ENCODE measurements around the gene RALY. TPM values are rescaled to one million over a fixed set of nuclear protein-coding genes. Genes with fewer than 3 reads are reported as not detected.

Gene RALY
- polyA plus RNA-seq, 2 of the 4 experiments (the other 2 are of a cell fraction) = 63.4 to 102 TPM

DNA sequence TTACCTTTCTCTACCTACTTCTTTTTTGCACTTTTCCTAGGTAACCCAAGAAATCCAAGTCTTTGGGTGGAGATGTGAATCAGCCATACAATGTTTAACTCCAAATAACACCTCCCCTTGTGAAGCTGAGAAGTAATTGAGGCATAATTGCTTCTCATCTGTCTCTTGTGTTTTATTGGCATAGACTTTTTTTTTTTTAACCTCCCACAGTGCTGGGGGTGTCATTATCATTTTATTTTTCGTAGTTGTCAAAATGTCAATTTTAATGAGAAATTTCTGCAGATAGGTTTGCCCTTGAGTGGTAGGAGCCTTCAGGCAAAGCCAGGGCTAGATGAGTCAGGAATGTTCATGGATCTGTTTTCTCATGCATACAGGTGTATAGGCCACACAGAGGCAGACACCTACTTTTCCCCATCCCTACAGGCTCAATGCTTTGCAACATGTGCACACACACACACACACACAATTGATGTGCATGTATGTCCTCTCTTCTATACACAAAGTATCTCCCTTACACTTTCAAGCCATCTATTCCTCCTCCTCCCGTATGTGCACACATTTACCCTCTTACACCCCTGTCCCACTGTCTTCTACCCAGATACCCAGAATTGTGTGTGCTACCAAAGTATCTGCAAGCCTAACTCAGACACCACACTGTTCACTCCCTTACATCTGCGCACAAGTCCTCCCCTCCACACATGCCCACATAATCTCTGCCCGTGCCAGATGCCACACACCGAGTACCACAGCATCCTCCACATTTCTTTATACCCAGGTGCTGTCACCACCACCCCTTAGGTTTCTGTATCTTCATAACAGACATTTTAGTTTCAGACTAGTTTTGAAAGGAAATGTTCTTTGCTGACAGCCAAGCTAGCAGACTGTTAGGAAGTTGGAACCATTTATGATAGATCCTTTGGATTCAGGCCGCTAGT, 22.0 kb downstream of the RALY start:
- ChIA-PET CTCF (interaction anchor here (1.1 kb wide), 1 partner anchor 22 kb away, joined by 4 read pairs; the partner anchor contains the start of gene RALY), POLR2A (no interaction called here)
- Histone ChIP-seq H3K4me3 (no peak overlapping the region), H3K27ac (no peak overlapping the region), H3K4me2 (no peak overlapping the region), H3K4me1 (peaks cover 20% of the 10 kb centered on the region), H3K9me3 (no peaks in the 10 kb centered on the region)
- WGBS (ENCODE audit: missing lambda C conversion rate) = 93% methylated on average over 6 of the region's 6 CpGs
- no peak for TF ChIP-seq EP300 (IDR thresholded peaks at IDR 0.05)
- TF ChIP-seq CHD2 (IDR thresholded peaks at IDR 0.05; ENCODE audit: low read length, partially characterized antibody) = no peak
- TF ChIP-seq MYC (IDR thresholded peaks at IDR 0.05; ENCODE audit: borderline replicate concordance, low read length) = no peak
- no peak for TF ChIP-seq RCOR1 (IDR thresholded peaks at IDR 0.05; ENCODE audit: low read depth, low read length)
- TF ChIP-seq RARB (CRISPR knock-in tag; IDR thresholded peaks at IDR 0.05) = no peak
- TF ChIP-seq, protein P1, sequence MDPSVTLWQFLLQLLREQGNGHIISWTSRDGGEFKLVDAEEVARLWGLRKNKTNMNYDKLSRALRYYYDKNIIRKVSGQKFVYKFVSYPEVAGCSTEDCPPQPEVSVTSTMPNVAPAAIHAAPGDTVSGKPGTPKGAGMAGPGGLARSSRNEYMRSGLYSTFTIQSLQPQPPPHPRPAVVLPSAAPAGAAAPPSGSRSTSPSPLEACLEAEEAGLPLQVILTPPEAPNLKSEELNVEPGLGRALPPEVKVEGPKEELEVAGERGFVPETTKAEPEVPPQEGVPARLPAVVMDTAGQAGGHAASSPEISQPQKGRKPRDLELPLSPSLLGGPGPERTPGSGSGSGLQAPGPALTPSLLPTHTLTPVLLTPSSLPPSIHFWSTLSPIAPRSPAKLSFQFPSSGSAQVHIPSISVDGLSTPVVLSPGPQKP (IDR thresholded peaks at IDR 0.05; ENCODE audit: low read depth, low read length) = no peak
- TF ChIP-seq, protein P2, sequence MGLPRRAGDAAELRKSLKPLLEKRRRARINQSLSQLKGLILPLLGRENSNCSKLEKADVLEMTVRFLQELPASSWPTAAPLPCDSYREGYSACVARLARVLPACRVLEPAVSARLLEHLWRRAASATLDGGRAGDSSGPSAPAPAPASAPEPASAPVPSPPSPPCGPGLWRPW (IDR thresholded peaks at IDR 0.05) = no peak
- no peak for TF ChIP-seq PHF8 (IDR thresholded peaks at IDR 0.05; ENCODE audit: borderline replicate concordance, low read depth)
- TF ChIP-seq ZNF302 (CRISPR knock-in tag; IDR thresholded peaks at IDR 0.05) = no peak
- TF ChIP-seq ZFP36 (IDR thresholded peaks at IDR 0.05; ENCODE audit: borderline replicate concordance, partially characterized antibody) = no peak
- TF ChIP-seq CBX8 (IDR thresholded peaks at IDR 0.05) = no peak
- no peak for TF ChIP-seq NPAS2 (CRISPR knock-in tag; IDR thresholded peaks at IDR 0.05; ENCODE audit: borderline replicate concordance)
- no peak for TF ChIP-seq CHD4 (IDR thresholded peaks at IDR 0.05; ENCODE audit: borderline replicate concordance)
- FAIRE-seq (no peak), DNase-seq (ENCODE audit: low read depth in 1 of 2, low spot score in 1 of 2) (no peak), ATAC-seq (no peak; a peak in 1 of 6 replicates)

DNA sequence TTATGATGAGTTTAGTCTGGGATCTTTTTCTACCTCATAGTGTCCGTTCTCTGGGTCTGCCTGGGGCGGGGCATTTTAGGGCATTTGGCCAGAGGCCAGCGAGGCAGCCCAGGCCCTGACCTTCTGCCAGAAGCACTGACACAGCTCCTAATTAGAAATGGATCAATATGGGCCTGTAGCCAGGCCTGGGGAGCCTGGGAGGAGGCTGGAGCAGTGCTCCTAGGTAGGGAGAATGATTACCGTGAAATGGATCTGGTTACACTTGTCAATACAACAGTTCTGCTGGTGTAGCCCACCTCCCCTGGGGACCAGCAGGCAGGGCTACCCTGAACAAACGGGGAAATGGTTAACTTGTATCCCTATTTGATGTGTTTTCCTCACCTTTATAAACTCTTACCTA, 23.0 kb downstream of the RALY start:
- no peak overlapping the region for H3K4me2 ChIP-seq
- ATAC-seq (no peak), DNase-seq (ENCODE audit: low read depth in 1 of 2, low spot score in 1 of 2) (no peak), FAIRE-seq (no peak)
- ChIA-PET POLR2A (no interaction called here), CTCF (no interaction called here)
- H3K4me1 ChIP-seq = peaks cover 20% of the 10 kb centered on the region
- H3K27ac ChIP-seq = no peak overlapping the region
- WGBS (ENCODE audit: missing lambda C conversion rate) = 81% methylated on average over 5 of the region's 5 CpGs
- H3K4me3 ChIP-seq = no peak overlapping the region
- TF ChIP-seq, protein P3, sequence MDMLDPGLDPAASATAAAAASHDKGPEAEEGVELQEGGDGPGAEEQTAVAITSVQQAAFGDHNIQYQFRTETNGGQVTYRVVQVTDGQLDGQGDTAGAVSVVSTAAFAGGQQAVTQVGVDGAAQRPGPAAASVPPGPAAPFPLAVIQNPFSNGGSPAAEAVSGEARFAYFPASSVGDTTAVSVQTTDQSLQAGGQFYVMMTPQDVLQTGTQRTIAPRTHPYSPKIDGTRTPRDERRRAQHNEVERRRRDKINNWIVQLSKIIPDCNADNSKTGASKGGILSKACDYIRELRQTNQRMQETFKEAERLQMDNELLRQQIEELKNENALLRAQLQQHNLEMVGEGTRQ (IDR thresholded peaks at IDR 0.05) = no peak
- no peak for TF ChIP-seq HOXB13 (CRISPR knock-in tag; IDR thresholded peaks at IDR 0.05; ENCODE audit: low read depth)
- TF ChIP-seq SREBF2 (IDR thresholded peaks at IDR 0.05) = no peak
- TF ChIP-seq NPAS2 (CRISPR knock-in tag; IDR thresholded peaks at IDR 0.05; ENCODE audit: borderline replicate concordance) = no peak
- TF ChIP-seq KDM1A (IDR thresholded peaks at IDR 0.05; ENCODE audit: low read depth) = no peak
- TF ChIP-seq ZSCAN20 (CRISPR knock-in tag; IDR thresholded peaks at IDR 0.05) = no peak
- no peak for TF ChIP-seq CBX2 (IDR thresholded peaks at IDR 0.05; ENCODE audit: borderline replicate concordance, low read depth)
- no peaks in the 10 kb centered on the region for H3K9me3 ChIP-seq

DNA sequence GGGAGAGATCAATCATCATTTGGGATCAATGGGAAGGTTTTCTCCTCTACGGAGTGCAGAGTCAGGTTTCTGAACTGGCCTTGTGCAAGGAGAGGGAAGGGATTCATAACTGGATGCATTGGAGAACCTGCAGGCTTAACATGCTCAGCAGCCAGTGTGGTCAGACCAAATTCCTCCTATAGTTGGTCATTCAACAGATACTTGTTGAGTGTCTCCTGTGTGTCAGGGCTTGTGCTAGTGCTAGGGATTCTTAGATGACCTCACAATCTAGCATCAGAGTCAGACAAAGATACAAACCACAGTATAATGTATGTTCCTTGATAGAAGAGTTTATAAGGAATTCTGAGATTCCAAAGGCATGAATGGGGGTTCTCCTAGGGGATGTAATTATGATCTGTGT, 23.9 kb downstream of the RALY start:
- no peak for DNase-seq (ENCODE audit: low read depth in 1 of 2, low spot score in 1 of 2)
- 92% methylated on average over 1 of the region's 1 CpG for WGBS (ENCODE audit: missing lambda C conversion rate)
- 0 out of 6 replicates have a peak, but pooled peaks of 1 of the 2 experiments have one; percentile 29 for ATAC-seq
- Histone ChIP-seq H3K27ac (no peak overlapping the region), H3K4me2 (no peak overlapping the region), H3K4me1 (peaks cover 20% of the 10 kb centered on the region), H3K4me3 (no peak overlapping the region), H3K9me3 (no peaks in the 10 kb centered on the region)
- ChIA-PET CTCF (no interaction called here), POLR2A (no interaction called here)
- no peak for FAIRE-seq
- TF ChIP-seq CBX8 (IDR thresholded peaks at IDR 0.05) = no peak
- TF ChIP-seq, protein P4, sequence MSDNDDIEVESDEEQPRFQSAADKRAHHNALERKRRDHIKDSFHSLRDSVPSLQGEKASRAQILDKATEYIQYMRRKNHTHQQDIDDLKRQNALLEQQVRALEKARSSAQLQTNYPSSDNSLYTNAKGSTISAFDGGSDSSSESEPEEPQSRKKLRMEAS (IDR thresholded peaks at IDR 0.05) = no peak
- no peak for TF ChIP-seq EHF (CRISPR knock-in tag; IDR thresholded peaks at IDR 0.05)
- no peak for TF ChIP-seq JUNB (IDR thresholded peaks at IDR 0.05)
- no peak for TF ChIP-seq ZFP36 (IDR thresholded peaks at IDR 0.05; ENCODE audit: borderline replicate concordance, partially characterized antibody)
- no peak for TF ChIP-seq TP53 (CRISPR knock-in tag; IDR thresholded peaks at IDR 0.05)
- TF ChIP-seq, protein P5, sequence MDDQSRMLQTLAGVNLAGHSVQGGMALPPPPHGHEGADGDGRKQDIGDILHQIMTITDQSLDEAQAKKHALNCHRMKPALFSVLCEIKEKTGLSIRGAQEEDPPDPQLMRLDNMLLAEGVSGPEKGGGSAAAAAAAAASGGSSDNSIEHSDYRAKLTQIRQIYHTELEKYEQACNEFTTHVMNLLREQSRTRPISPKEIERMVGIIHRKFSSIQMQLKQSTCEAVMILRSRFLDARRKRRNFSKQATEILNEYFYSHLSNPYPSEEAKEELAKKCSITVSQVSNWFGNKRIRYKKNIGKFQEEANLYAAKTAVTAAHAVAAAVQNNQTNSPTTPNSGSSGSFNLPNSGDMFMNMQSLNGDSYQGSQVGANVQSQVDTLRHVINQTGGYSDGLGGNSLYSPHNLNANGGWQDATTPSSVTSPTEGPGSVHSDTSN (IDR thresholded peaks at IDR 0.05) = no peak
- TF ChIP-seq, protein P6, sequence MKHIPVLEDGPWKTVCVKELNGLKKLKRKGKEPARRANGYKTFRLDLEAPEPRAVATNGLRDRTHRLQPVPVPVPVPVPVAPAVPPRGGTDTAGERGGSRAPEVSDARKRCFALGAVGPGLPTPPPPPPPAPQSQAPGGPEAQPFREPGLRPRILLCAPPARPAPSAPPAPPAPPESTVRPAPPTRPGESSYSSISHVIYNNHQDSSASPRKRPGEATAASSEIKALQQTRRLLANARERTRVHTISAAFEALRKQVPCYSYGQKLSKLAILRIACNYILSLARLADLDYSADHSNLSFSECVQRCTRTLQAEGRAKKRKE (CRISPR knock-in tag; IDR thresholded peaks at IDR 0.05; ENCODE audit: low read depth) = no peak
- no peak for TF ChIP-seq HDAC2 (IDR thresholded peaks at IDR 0.05)
- no peak for TF ChIP-seq SMC3 (IDR thresholded peaks at IDR 0.05)
- TF ChIP-seq KDM1A (IDR thresholded peaks at IDR 0.05; ENCODE audit: low read depth) = no peak
- TF ChIP-seq CBX2 (IDR thresholded peaks at IDR 0.05; ENCODE audit: borderline replicate concordance, low read depth) = no peak
